ENCODE measurements around the gene CASK. TPM values are rescaled to one million over a fixed set of nuclear protein-coding genes. Genes with fewer than 3 reads are reported as not detected.

CASK gene
- total RNA-seq, 1 experiment from 2014 or later: 163 TPM

DNA sequence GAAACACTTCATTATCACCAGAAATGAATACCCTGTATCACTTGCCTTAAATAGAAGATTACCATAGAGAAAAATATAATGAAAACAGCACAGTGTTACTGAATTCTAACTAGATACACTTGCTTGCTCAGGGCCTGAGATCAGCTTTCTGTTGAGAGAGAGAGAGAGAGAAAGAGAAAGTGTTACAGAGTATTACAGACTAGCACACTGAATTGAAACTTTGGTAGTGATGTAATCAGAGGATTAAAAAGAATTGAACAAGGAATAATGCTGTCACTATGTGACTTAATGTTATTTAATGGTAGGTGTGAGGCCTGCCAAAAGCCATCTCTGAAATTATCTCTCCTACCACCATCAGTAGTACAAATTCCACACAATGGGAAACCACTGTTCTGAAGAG lies 35.5 kb upstream of the CASK start:
- no peaks in the 10 kb centered on the region for H3K36me3 ChIP-seq (ENCODE audit: control insufficient read depth, insufficient read depth, low read length)
- H3K4me1 ChIP-seq: peaks cover 25% of the 10 kb centered on the region
- H3K4me3 ChIP-seq (ENCODE audit: low read depth, low read length): no peak overlapping the region
- Mint-ChIP-seq H3K4me3 (ENCODE audit: unreplicated experiment) (no peak overlapping the region), H3K27ac (ENCODE audit: unreplicated experiment) (no peak overlapping the region), H3K9me3 (ENCODE audit: unreplicated experiment) (no peaks in the 10 kb centered on the region), H3K27me3 (ENCODE audit: insufficient read depth, unreplicated experiment) (no peaks in the 10 kb centered on the region), H3K36me3 (ENCODE audit: insufficient read depth, unreplicated experiment) (no peaks in the 10 kb centered on the region), H3K4me1 (ENCODE audit: low read depth, unreplicated experiment) (peaks cover 17% of the 10 kb centered on the region)
- BruUV-seq (replicated peaks): no TSS peak
- no peak for DNase-seq
- intact Hi-C loops (cut with micrococcal nuclease; ENCODE audit: unreplicated experiment): no loop called here
- H3K9me3 ChIP-seq: no peaks in the 10 kb centered on the region
- CTCF ChIA-PET: no interaction called here
- POLR2A ChIA-PET: no interaction called here
- H3K27me3 ChIP-seq (replicated peaks; ENCODE audit: control insufficient read depth, insufficient read depth, low read length): no peaks in the 10 kb centered on the region
- TF ChIP-seq CTCF (IDR thresholded peaks at IDR 0.05; ENCODE audit: insufficient read depth in 1 of 2, low read depth in 1 of 2, low read length in 1 of 2, severe bottlenecking in 1 of 2, unreplicated experiment in 1 of 2): no peak

GRCh38 chrX:41956027-41956426 lies 32.7 kb upstream of the CASK start:
- Mint-ChIP-seq H3K4me3 (ENCODE audit: unreplicated experiment) (no peak overlapping the region), H3K9me3 (ENCODE audit: unreplicated experiment) (no peaks in the 10 kb centered on the region), H3K27ac (ENCODE audit: unreplicated experiment) (no peak overlapping the region), H3K36me3 (ENCODE audit: insufficient read depth, unreplicated experiment) (no peaks in the 10 kb centered on the region), H3K4me1 (ENCODE audit: low read depth, unreplicated experiment) (peaks cover 8% of the 10 kb centered on the region), H3K27me3 (ENCODE audit: insufficient read depth, unreplicated experiment) (no peaks in the 10 kb centered on the region)
- intact Hi-C loops (cut with micrococcal nuclease; ENCODE audit: unreplicated experiment): no loop called here
- no peak for DNase-seq
- peaks cover 16% of the 10 kb centered on the region for H3K4me1 ChIP-seq
- no peaks in the 10 kb centered on the region for H3K9me3 ChIP-seq
- H3K4me3 ChIP-seq (ENCODE audit: low read depth, low read length): no peak overlapping the region
- BruUV-seq (replicated peaks): no TSS peak
- ChIA-PET CTCF (no interaction called here), POLR2A (no interaction called here)
- no peaks in the 10 kb centered on the region for H3K27me3 ChIP-seq (replicated peaks; ENCODE audit: control insufficient read depth, insufficient read depth, low read length)
- H3K36me3 ChIP-seq (ENCODE audit: control insufficient read depth, insufficient read depth, low read length): no peaks in the 10 kb centered on the region
- TF ChIP-seq CTCF (IDR thresholded peaks at IDR 0.05; ENCODE audit: insufficient read depth in 1 of 2, low read depth in 1 of 2, low read length in 1 of 2, severe bottlenecking in 1 of 2, unreplicated experiment in 1 of 2): no peak

- no peak for DNase-seq
- H3K27ac Mint-ChIP-seq (ENCODE audit: unreplicated experiment): no peak overlapping the region
- no TSS peak for BruUV-seq (replicated peaks)
- peaks cover 7% of the 10 kb centered on the region for H3K4me1 ChIP-seq
- no peak overlapping the region for H3K4me3 Mint-ChIP-seq (ENCODE audit: unreplicated experiment)
- no peaks in the 10 kb centered on the region for H3K36me3 ChIP-seq (ENCODE audit: control insufficient read depth, insufficient read depth, low read length)
- H3K9me3 ChIP-seq: no peaks in the 10 kb centered on the region
- H3K27me3 ChIP-seq (replicated peaks; ENCODE audit: control insufficient read depth, insufficient read depth, low read length): no peaks in the 10 kb centered on the region
- no peaks in the 10 kb centered on the region for H3K4me1 Mint-ChIP-seq (ENCODE audit: low read depth, unreplicated experiment)
- H3K9me3 Mint-ChIP-seq (ENCODE audit: unreplicated experiment): no peaks in the 10 kb centered on the region
- ChIA-PET POLR2A (no interaction called here), CTCF (no interaction called here)
- TF ChIP-seq CTCF (IDR thresholded peaks at IDR 0.05; ENCODE audit: insufficient read depth in 1 of 2, low read depth in 1 of 2, low read length in 1 of 2, severe bottlenecking in 1 of 2, unreplicated experiment in 1 of 2): no peak
- H3K27me3 Mint-ChIP-seq (ENCODE audit: insufficient read depth, unreplicated experiment): no peaks in the 10 kb centered on the region
- no peak overlapping the region for H3K4me3 ChIP-seq (ENCODE audit: low read depth, low read length)
- H3K36me3 Mint-ChIP-seq (ENCODE audit: insufficient read depth, unreplicated experiment): no peaks in the 10 kb centered on the region
- intact Hi-C loops (cut with micrococcal nuclease; ENCODE audit: unreplicated experiment): no loop called here
Measured at GRCh38 chrX:41952102-41952501, 28.7 kb upstream of the CASK start.
